T-helper 2 cell treated with Interferon-gamma antibody and Interleukin-4, amounts not matched to agents 5 μg/mL and 100 μg/mL, for 36 hours (primary cell): ENCODE measurements around the gene ZNF106.

Experiments
- DNase-seq: peaks from one replicate; pipeline ENCODE4 v3.0.0; 2021; ENCODE audit warnings: low spot score
- H3K27ac Mint-ChIP-seq: one replicate; pipeline ENCODE4 v1.8.0; 2021; ENCODE audit warnings: mild to moderate bottlenecking, mixed read lengths
- H3K27me3 Mint-ChIP-seq: one replicate; pipeline ENCODE4 v1.8.0; 2021; ENCODE audit warnings: low read depth, mixed read lengths
- H3K36me3 Mint-ChIP-seq: one replicate; pipeline ENCODE4 v1.8.0; 2021; ENCODE audit warnings: low read depth, mixed read lengths
- H3K4me1 Mint-ChIP-seq: one replicate; pipeline ENCODE4 v1.8.0; 2021; ENCODE audit warnings: low read depth, mixed read lengths
- H3K4me3 Mint-ChIP-seq: one replicate; pipeline ENCODE4 v1.8.0; 2022; ENCODE audit warnings: mild to moderate bottlenecking, moderate library complexity, mixed read lengths
- H3K9me3 Mint-ChIP-seq: one replicate; pipeline ENCODE4 v1.8.0; 2021; ENCODE audit warnings: mixed read lengths

The ZNF106 gene

DNA sequence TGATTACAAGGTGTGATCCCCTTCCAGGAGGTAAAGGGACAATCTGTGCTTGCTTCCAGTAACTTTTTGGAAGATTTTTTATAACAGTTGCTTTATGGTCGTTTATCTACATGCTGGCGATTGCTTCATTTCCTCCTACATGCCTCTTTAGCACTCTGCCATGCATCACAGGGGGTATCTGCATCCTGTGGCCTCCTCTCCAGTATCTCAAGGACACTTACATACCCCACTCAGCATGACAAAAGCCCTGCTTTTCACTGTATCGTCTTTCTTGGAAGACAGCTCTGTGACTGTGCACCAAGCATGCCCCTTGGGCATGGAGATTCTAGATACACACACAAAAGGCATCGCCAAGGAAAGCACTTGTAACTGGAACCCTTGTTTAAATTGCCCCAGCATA is 106.3 kb downstream of the ZNF106 start:
- H3K36me3 Mint-ChIP-seq = no peaks in the 10 kb centered on the region
- H3K9me3 Mint-ChIP-seq = no peaks in the 10 kb centered on the region
- no peak overlapping the region for H3K27ac Mint-ChIP-seq
- no peak for DNase-seq
- no peaks in the 10 kb centered on the region for H3K27me3 Mint-ChIP-seq
- peaks cover 1% of the 10 kb centered on the region for H3K4me1 Mint-ChIP-seq
- no peak overlapping the region for H3K4me3 Mint-ChIP-seq

DNA sequence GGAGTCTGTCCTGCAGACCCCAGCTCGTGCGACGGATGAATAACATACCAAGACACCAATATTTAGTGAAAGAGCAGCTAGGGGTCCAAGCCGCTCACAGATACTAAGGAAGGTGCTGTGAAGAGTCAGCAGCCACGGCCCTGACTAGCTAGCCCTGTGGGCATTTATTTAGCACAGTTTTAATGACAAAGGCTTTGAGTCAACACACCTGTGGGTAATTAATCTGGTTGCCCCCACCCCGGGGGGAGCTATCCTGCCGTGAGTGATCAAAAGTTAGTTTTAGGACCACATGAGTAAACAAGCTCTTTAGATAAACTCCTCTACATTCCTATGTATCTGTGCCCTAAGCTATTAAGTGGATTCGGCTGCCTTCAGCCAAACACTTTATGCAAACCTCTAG is 112.9 kb downstream of the ZNF106 start:
- no peaks in the 10 kb centered on the region for H3K4me1 Mint-ChIP-seq
- H3K27ac Mint-ChIP-seq = no peak overlapping the region

DNA sequence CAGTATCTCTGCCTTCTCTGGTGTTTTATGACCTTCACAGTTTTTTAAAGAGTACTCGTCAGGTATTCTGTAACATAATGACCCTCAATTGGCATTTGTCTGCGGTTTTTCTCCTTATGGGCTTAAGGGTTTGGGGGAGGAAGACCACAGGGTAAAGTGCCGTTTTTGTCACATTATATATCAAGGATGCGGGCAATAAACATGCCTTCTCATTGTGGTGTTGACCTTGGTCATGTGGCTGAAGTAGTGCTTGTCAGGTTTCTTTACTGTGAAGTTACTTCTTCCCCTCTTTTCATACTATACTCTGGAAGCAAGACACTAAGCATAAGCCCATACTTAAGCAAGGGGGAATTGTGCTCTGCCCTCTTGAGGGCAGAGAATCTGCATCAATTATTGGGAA is 115.0 kb downstream of the ZNF106 start:
- Mint-ChIP-seq H3K36me3 (no peaks in the 10 kb centered on the region), H3K9me3 (peaks cover 16% of the 10 kb centered on the region), H3K4me1 (no peaks in the 10 kb centered on the region), H3K27ac (no peak overlapping the region), H3K4me3 (no peak overlapping the region), H3K27me3 (no peaks in the 10 kb centered on the region)
- DNase-seq = no peak

More for the DNA sequence above, 112.9 kb downstream of the ZNF106 start:
- Mint-ChIP-seq H3K27me3 (no peaks in the 10 kb centered on the region), H3K4me3 (no peak overlapping the region), H3K36me3 (no peaks in the 10 kb centered on the region), H3K9me3 (peaks cover 16% of the 10 kb centered on the region)
- DNase-seq = no peak

DNA sequence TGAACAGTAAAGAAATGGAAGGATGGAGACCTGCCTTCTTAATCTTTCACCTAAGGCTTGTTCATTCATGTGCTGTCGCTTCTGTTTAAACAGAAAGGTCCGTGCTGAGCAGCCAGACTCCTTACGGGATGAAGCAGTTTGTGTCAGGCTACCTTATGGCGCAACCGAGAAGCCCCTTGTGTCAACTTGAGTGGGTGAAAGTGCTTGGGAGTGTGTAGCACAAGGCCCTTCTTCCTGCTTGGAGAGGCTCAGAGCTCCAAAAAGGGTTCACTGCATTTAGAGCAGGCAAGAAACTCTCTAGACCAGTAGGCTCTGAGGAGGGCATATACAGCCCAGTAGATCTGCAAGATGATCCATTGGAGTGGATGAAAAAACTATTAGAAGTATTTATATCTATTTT is 115.7 kb downstream of the ZNF106 start:
- no peak for DNase-seq
- Mint-ChIP-seq H3K4me3 (no peak overlapping the region), H3K27me3 (no peaks in the 10 kb centered on the region), H3K4me1 (no peaks in the 10 kb centered on the region), H3K27ac (no peak overlapping the region), H3K36me3 (no peaks in the 10 kb centered on the region), H3K9me3 (peaks cover 16% of the 10 kb centered on the region)

DNA sequence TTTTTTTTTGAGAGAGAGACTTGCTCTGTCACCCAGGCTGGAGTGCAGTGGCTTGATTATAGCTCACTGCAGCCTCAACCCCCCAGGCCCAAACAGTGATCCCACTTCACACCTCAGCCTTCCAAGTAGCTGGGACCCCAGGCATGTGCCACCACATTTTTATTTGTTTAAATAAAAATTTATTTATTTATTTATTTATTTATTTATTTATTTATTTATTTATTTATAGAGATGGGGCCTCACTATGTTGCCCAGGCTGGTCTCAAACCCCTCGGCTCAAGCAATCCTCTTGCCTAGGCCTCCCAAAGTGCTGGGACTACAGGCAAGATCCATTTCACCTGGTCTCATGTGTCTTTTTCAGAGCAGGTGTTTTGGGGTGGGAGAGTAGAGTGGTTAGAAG is 116.1 kb downstream of the ZNF106 start:
- no peak for DNase-seq
- no peaks in the 10 kb centered on the region for H3K4me1 Mint-ChIP-seq
- H3K4me3 Mint-ChIP-seq = no peak overlapping the region
- no peaks in the 10 kb centered on the region for H3K36me3 Mint-ChIP-seq
- H3K27ac Mint-ChIP-seq = no peak overlapping the region
- no peaks in the 10 kb centered on the region for H3K27me3 Mint-ChIP-seq
- H3K9me3 Mint-ChIP-seq = peaks cover 16% of the 10 kb centered on the region

DNA sequence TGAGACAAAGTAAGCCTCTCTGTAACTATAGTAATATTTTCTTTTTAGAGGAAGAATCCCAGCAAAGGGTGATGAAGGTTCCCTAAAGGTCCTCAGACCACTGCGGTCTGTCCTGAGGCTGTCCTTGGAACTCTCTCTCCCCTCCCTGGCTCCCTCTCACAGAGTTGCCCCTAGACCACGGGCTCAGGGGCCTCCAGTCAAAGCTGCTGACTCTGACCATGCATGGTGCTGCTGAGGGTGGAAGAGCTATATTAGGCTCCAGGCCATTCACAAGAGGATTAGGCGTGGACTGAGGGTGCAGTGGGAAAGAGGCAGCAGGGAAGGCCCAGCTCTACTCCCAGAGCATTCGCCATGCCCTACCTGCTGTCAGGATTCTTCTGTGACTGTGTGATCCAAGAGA is 117.0 kb downstream of the ZNF106 start:
- DNase-seq = no peak
- H3K27me3 Mint-ChIP-seq = no peaks in the 10 kb centered on the region
- H3K9me3 Mint-ChIP-seq = peaks cover 16% of the 10 kb centered on the region
- no peak overlapping the region for H3K27ac Mint-ChIP-seq
- no peaks in the 10 kb centered on the region for H3K4me1 Mint-ChIP-seq
- no peak overlapping the region for H3K4me3 Mint-ChIP-seq
- no peaks in the 10 kb centered on the region for H3K36me3 Mint-ChIP-seq

DNA sequence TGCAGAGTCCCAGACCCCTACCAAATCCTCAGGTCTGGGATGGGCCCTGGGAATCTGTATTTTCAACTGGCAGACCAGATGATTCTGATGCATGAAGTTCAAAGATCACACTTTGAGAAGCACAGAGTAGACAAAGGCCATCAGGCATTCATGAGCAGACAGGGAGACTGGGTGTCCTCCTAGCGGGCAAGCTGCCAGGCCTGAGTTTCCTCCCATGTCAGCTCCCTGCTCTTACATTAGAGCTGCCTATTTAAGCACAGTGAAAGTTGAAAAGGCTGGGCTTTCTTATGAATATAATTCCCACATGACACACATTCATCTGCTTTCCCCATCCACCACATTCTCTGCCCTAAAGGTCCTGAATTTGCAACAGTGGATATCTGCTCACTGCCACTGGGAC is 117.7 kb downstream of the ZNF106 start:
- Mint-ChIP-seq H3K27ac (no peak overlapping the region), H3K9me3 (peaks cover 11% of the 10 kb centered on the region), H3K27me3 (no peaks in the 10 kb centered on the region), H3K36me3 (no peaks in the 10 kb centered on the region), H3K4me1 (no peaks in the 10 kb centered on the region), H3K4me3 (no peak overlapping the region)
- no peak for DNase-seq

DNA sequence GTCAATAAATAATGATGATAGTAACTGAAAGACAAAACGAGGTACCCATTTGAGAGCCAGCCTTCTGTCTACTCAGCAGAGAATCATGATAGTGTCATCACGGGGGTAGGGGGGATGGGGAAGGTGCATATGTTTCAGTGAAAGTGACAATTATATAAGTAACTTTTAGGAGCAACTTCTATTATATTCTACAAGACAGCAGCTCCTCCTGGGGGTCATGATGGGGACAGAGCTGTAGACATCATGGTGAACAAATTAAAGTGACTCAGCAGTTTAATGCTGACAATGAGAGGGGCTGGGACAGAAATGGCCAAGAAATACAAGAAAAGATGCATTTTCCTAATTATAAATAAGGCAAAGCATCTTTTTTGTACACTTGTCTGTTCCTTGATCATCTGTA is 119.8 kb downstream of the ZNF106 start:
- Mint-ChIP-seq H3K27ac (no peak overlapping the region), H3K4me1 (no peaks in the 10 kb centered on the region), H3K4me3 (no peak overlapping the region), H3K27me3 (no peaks in the 10 kb centered on the region), H3K36me3 (no peaks in the 10 kb centered on the region), H3K9me3 (no peaks in the 10 kb centered on the region)
- DNase-seq = no peak

DNA sequence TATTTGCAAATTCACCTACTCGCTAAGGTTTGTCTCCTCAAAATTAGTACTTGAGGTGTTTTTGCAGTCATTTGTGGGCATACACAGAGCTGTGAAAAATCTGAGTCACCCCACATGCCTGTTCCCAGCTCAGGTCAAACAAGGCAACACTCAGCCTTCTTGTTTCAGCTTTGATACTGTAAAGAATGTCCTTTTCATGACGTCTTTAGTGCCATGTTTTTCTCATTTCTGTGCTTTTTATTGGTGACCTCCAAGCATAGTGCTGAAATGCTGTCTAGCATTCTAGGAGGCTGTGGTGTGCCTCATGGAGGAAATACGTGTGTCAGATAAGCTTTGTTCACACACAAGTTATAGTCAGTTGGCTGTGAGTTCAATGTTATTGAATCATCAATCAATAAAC is 122.8 kb downstream of the ZNF106 start:
- no peaks in the 10 kb centered on the region for H3K36me3 Mint-ChIP-seq
- DNase-seq = no peak
- H3K4me1 Mint-ChIP-seq = no peaks in the 10 kb centered on the region
- no peak overlapping the region for H3K4me3 Mint-ChIP-seq
- no peak overlapping the region for H3K27ac Mint-ChIP-seq
- no peaks in the 10 kb centered on the region for H3K9me3 Mint-ChIP-seq
- no peaks in the 10 kb centered on the region for H3K27me3 Mint-ChIP-seq

DNA sequence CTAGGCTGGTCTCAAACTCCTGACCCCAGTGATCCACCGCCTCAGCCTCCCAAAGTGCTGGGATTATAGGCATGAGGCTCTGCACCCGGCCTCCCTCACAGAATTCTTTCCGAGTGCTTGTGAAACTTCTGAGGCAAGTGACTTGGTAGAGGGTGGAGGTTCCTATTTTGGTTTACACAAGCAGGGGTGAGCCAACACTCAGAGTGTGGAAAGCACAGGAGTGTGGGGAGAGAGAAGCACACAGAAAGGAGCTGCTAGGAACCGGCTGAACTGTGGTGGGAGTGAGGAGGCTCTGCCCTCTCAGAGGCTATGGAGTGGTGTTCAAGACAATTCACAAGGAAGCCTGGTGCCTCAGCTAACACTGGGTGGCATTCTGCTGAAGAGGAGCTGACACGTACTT is 123.9 kb downstream of the ZNF106 start:
- H3K27me3 Mint-ChIP-seq = no peaks in the 10 kb centered on the region
- no peak overlapping the region for H3K27ac Mint-ChIP-seq
- H3K4me3 Mint-ChIP-seq = no peak overlapping the region
- no peaks in the 10 kb centered on the region for H3K4me1 Mint-ChIP-seq
- H3K36me3 Mint-ChIP-seq = no peaks in the 10 kb centered on the region
- DNase-seq = no peak
- H3K9me3 Mint-ChIP-seq = no peaks in the 10 kb centered on the region

DNA sequence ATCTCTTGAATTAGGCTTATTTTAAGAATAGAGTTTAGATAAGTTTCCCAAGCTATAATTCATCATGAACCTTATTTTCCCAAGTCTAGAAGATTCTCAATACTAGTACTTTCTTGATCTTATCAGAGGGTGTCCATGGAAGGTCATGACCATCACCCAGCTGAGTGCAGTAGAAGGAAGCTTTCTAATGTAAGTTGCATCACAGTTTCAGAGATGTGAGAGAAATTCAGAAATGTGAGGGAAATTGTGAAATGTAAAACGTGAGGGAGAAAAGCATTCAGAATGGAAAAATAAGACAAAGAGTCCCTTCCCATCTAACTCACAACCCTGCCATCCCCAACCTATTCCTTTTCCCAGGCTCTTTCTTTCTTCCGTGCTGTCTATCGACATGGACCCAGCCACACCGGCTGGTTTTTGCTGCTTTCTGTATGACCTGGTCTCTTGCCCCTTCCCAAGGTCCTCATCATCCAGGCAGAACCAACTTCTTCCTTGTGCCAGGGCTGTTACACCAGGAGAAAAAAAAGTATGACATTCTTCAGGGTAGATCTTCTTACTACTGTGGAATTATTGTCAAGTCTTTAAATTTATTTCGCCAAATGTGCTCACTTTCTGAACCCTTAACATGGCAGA is 124.9 kb downstream of the ZNF106 start:
- no peak overlapping the region for H3K27ac Mint-ChIP-seq
- no peak overlapping the region for H3K4me3 Mint-ChIP-seq
- H3K9me3 Mint-ChIP-seq = no peaks in the 10 kb centered on the region
- H3K36me3 Mint-ChIP-seq = no peaks in the 10 kb centered on the region
- no peaks in the 10 kb centered on the region for H3K27me3 Mint-ChIP-seq
- H3K4me1 Mint-ChIP-seq = no peaks in the 10 kb centered on the region
- DNase-seq = no peak

DNA sequence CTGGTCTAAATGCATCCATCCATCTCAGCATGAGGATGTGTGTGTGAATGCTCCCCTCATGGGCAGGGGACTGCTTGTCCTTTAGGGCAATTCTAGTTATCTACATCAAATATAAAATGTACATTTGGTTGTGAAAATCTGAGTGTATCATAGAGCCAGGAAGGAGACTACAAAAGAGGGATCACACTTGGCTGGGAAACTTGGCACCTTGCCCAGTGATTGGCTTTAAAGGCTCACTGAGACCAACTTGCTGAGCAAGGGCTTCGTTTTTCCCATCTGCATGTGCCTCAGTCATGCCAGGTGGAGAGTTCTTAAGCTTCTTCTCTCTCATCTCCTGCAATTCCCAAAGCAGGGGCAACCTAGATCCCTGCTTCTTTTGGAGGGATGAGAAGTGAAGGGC is 126.4 kb downstream of the ZNF106 start:
- DNase-seq = no peak
- Mint-ChIP-seq H3K36me3 (no peaks in the 10 kb centered on the region), H3K9me3 (no peaks in the 10 kb centered on the region), H3K27me3 (no peaks in the 10 kb centered on the region), H3K4me3 (no peak overlapping the region), H3K27ac (no peak overlapping the region), H3K4me1 (no peaks in the 10 kb centered on the region)

DNA sequence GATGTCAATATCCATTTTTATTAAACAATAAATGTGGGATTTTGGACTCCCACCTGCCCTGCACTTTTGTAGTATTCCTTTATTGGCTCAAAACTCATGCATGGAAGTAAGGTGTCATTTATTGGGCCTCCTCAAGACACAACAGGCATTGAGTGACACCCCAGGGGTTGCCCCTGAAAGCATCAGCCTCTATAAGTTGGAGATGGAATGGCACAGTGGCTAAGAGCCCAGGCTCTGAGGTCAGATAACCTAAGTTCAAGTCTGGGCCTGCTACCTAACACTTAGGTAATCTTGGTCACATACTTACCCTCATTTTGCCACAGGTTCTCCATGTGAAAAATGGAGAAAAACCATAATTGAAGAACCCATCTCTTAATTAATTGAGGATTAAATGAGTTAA is 127.0 kb downstream of the ZNF106 start:
- Mint-ChIP-seq H3K36me3 (no peaks in the 10 kb centered on the region), H3K4me3 (no peak overlapping the region), H3K27me3 (no peaks in the 10 kb centered on the region), H3K27ac (no peak overlapping the region), H3K4me1 (no peaks in the 10 kb centered on the region), H3K9me3 (no peaks in the 10 kb centered on the region)
- DNase-seq = no peak

DNA sequence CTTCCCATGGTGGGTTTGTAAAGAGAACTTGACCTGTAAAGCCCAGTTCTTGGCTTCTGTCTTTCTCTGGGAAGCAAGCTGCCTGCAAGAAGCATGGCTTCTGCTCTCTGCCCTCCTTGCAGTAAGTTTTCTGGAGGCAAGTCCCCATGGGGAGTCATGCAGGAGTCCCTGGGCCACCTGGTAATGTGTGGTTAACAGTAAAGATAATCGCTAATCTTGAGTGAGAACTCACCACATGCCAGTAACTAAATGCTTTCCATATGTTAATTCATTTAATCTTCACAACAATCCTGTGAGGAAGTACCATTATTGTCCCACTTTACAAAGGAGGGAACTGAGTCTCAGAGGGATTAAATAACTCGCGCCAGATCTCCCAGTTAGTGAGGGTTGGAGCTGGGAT is 127.5 kb downstream of the ZNF106 start:
- no peak overlapping the region for H3K27ac Mint-ChIP-seq
- no peak overlapping the region for H3K4me3 Mint-ChIP-seq
- no peaks in the 10 kb centered on the region for H3K9me3 Mint-ChIP-seq
- H3K4me1 Mint-ChIP-seq = no peaks in the 10 kb centered on the region
- no peaks in the 10 kb centered on the region for H3K27me3 Mint-ChIP-seq
- H3K36me3 Mint-ChIP-seq = no peaks in the 10 kb centered on the region
- no peak for DNase-seq
